Measurements from ENCODE around the gene MYBPHL.

Gene MYBPHL, protein sequence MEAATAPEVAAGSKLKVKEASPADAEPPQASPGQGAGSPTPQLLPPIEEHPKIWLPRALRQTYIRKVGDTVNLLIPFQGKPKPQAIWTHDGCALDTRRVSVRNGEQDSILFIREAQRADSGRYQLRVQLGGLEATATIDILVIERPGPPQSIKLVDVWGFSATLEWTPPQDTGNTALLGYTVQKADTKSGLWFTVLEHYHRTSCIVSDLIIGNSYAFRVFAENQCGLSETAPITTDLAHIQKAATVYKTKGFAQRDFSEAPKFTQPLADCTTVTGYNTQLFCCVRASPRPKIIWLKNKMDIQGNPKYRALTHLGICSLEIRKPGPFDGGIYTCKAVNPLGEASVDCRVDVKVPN

DNA sequence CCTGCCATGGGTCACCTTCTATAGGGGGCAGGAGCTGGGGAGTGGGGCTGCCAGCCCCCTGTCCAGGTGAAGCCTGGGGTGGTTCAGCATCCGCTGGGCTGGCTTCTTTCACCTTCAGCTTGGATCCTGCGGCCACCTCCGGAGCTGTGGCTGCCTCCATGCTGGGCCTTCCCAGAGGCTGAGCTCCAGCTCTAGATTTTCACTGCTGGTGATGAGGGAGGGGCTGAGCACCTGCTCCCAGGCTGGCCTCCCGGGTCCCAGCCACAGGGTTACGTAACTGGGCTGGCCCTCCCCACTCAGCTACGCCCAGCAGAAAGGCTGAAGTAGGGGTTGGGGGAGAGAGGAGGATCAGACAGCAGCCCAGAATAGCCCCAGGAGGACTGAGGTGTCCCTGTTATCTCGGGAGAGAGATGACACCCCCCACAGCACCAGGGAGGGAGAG lies at the start of gene MYBPHL:
TSS of gene MYBPHL (minus strand) at position 180 of the 442 bp plus-strand sequence. CDS start at position 160, 20 bp downstream.
- DNase-seq (ENCODE audit: low read depth, low spot score) = no peak

DNA sequence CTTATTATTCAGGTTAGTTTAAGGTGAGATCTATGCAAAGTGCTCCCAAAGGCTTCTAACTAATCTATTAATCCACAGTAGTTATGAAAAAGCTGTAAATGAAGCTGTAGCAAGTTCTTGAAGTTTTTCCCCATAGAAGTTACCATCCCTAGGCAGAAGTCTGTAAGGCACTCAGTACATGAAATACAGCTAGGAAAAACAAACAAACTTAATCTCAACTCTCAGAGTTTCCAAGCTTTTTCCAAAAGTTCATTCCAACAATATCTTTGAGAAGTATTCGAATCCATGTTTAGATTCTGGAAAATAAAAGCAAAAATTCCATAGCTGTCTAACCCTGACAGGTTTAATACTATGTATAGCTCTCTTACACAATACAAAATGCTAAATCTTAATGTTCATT lies 49.7 kb upstream of the MYBPHL start:
- no peak for DNase-seq (ENCODE audit: low read depth, low spot score)

DNA sequence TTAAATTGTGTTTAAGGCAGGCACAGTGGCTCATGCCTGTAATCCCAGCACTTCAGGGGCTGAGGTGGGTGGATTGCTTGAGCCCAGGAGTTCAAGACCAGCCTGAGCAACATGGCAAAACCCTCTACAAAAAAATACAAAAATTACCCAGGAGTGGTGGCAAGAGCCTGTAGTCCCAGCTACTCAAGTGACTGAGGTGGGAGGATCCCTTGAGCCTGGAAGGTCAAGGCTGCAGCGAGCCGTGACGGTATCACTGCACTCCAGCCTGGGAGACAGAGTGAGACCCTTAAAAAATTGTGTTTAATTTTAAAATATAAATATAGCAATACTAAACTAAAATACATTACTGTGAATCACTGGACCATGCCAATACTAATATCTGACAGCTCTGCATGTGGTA lies 48.1 kb upstream of the MYBPHL start:
- no peak for DNase-seq (ENCODE audit: low read depth, low spot score)

DNA sequence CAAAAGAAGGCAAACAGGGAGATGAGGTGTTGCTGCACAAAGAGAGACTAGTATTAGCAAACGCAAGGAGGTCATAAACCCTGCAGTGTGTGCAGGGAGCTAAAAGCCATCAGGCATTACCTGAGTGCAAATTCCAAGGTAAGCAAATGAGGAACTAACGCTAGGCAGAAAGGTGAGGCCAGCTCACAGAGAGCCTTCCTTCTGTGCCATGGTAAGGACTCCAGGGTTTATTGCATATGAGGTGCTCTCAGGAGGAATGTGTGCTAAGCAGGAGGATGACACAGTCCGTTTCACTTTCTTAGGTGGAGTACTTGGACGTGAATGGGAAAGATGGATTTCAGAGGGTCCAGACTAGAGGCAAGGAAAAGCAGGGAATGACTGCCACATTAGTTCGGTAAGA lies 44.6 kb upstream of the MYBPHL start:
- no peak for DNase-seq (ENCODE audit: low read depth, low spot score)

DNA sequence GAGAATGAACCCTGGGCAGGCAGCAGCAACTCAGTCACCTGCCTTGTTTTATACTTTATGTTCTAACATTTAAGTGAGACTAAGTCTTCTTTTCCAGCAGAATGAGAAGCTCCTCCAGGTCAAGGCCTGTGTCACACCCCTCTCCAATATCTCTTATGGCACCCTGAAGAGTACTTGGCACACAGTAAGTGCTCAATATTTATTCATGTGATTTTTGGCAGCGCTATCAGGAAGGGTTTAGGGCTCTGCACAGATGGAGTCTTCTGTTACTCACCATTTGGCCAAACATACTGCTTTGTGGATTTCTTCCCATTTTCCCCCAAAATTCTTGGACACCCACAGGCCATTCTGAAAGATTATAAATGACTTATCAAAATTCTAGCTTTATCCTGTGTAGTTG lies 43.8 kb upstream of the MYBPHL start:
- DNase-seq (ENCODE audit: low read depth, low spot score) = no peak

DNA sequence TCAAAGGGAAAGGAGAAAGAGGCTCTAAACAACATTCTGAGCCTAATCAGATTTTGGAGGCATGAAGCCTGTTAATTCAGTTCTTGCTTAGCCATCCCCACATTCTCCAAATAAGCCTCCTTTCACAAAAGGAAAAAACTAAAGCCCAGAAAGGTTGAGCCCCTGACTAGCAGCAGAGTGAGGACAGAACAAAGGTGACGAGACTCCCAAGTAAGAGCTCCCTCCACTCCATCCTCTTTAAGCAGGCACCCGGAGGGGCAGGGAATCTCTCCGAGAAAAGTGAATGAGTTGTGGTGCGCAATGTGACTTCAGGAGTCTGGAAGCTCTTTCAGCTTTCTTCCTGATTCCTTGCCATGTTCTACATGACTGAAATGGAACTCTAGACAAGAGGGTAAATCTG lies 43.4 kb upstream of the MYBPHL start:
- no peak for DNase-seq (ENCODE audit: low read depth, low spot score)

DNA sequence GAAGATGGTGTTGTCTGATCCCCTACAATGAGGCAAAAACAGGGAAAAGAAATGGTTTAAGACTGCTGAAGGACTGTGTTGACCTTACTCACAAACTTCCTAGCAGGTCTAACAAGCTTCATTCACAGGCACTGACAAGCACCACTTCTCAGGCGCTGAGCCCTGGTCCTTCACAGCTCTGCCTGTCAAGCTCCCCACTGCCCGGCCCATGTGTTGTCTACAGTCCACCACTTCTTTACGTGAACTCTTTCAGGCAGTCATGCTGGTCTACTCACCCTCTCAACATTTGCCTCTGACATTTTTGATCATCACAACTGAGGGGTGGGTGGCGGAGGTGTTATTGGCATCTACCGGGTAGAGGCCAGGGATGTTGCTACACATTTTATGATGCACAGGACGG lies 40.7 kb upstream of the MYBPHL start:
- DNase-seq (ENCODE audit: low read depth, low spot score) = no peak

DNA sequence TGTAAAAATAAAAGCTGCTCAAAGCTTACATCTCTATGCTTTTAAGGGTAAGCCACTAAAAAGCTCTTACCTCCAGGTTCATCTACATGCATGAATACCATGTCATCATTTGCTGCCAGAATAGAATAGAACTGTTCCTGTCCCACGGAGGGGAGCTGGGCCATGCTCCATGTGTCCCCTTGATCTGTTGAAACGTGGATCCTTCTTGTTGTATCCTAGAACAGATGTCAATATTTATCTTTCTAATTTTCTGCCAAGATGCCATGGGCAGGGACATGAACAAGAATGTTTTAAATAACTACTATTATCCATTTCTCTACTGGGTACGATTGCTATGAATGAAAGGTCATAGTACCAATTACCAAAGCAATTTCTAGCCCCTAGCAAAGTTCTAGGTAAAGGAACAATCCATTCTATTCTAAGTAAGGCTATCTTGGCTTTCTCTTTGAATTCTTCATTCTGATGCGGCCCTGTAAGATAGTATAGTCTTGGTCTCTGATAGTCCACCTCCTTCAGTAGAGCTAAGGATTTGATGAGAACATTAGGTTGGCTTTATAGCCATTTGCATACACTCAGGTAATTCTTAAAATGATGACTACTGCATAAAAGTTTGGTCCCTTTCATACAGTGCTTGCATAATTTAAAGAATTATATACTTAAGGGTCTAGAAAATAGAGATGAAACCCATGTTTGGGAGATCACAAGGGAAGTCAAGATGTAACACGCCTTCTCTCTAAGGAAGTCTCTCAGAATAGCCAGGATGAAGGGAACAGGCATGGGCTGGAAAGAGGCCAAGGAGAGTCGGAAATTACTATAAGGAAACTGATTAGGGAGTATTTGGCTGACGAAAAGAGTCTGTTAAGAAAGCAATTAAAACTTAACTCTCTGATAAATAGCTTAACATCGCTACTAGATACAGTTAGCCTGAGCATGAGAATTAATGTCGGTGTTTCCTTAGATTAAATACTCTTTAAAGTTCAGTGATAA lies 35.4 kb upstream of the MYBPHL start:
- no peak for DNase-seq (ENCODE audit: low read depth, low spot score)

DNA sequence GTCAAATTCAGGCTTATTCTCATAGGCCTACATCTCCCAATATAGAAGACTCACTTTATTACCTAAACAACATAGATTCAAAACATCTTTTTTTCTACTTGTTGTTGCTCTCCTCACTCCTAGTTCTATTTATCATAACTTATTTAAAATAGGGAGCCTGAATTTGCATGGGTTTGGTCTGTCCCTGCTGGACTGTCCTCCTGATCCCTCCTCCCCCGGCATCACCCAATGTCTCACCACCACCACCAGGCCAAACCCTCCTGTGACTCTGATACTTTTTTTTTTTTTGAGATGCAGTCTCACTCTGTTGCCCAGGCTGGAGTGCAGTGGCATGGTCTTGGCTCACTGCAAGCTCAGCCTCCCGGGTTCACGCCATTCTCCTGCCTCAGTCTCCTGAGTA lies 31.8 kb upstream of the MYBPHL start:
- no peak for DNase-seq (ENCODE audit: low read depth, low spot score)

DNA sequence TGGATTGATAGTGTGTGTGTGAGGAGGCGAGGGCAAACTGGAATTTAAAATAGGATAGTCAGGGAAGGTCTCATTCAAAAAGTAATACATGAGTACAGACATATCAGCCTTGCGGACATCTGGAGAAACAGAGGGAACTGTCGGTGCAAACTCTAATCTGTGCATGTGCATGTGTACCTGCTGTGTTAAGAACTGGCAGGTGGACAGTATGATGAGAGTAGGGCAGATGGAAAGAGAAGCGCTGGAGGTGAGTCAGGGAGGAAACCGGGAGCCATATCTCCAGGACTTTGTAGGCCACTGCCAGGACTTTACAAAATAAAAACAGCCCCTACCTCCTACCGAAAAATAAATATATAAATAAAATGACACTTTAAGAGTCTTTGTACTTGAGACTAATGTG lies 31.3 kb upstream of the MYBPHL start:
- DNase-seq (ENCODE audit: low read depth, low spot score) = no peak

DNA sequence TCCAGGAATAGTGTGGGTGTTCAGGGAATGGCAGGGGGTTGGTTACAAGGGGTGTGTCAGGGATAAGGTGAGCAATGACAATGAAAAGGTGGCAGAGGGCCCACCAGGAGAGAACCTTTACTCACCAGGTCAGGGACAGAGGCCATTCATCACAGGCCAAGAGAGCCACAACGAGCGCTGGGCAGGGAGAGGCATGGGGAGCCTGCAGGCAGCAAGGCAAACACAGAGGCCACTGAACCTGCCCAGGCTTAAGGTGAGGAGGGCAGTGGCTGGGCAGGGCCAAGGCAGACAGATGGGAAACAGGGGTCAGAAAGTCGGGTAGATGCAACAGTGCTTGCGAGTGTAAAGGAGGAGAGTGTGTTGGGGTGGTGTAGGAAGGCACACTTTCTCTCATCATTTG lies 28.3 kb upstream of the MYBPHL start:
- no peak for DNase-seq (ENCODE audit: low read depth, low spot score)

DNA sequence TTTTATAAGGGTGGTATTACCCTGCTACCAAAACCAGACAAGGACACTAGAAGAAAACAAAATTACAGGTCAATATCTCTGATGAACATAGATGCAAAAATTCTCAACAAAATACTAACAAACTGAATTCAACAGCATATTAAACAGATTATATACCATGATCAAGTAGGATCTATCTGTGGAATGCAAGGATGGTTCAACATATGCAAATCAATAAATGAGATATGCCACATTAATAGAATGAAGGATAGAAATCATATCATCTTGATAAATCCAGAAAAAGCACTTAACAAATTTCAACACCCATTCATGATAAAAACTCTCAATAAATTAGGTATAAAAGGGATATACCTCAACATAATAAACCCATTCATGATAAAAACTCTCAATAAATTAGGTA lies 24.3 kb upstream of the MYBPHL start:
- DNase-seq (ENCODE audit: low read depth, low spot score) = no peak

DNA sequence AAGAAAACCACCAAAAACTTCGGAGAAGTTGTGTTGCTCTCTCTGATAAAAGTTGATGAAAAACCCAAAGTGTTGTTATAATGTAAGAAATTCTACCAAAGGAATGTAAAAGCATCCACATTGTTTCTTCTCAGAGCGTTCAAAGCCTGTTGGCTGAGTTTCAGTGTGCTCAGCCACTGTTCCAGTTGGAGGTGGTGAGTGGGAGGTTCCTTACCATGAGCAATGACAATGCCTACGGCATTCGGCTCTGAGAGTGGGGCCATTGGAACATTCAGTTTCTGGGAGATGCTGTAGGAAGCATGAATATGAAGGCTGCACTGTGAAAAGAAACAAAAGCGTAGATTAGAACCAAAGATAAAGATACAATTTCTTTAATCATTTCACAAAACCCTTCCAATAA lies 20.5 kb upstream of the MYBPHL start:
- DNase-seq (ENCODE audit: low read depth, low spot score) = no peak

DNA sequence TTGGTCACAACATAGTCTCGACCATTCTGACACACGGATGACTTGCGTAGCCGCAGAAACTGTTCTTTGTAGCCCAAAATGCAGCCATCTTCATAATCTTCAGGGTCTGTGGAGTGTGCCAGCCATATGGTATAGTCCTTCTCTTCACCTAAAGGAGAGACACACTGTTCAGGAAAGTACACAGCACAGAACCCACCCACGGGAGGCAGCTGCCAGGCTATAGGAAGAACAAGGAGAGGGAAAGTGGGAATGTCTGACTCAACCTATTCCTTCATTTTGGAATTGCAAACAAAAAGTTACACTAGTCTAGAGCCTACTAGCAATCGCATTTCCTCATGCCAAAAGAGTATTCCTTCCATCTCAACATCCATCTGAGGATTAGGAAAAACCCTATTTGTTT lies 16.2 kb upstream of the MYBPHL start:
- DNase-seq (ENCODE audit: low read depth, low spot score) = no peak

DNA sequence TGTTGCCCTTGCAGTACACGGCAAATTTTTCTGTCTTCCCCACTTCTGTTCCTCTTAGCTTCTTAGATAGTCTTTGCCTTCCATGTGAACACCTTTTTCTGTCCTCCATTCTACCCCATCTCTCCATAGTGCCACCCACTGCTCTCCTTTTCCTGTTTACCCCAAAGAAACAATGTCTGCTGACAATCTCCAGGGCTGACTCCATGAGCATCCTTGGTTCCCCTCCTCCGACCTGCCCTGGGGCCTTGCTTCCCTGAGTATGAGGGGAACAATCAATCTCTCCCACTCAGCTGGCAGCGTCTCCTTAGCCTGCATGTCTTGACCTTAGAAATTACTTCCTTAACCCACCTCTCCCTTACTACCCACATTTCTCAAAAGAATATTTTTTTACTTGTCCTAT lies 12.3 kb upstream of the MYBPHL start:
- no peak for DNase-seq (ENCODE audit: low read depth, low spot score)

DNA sequence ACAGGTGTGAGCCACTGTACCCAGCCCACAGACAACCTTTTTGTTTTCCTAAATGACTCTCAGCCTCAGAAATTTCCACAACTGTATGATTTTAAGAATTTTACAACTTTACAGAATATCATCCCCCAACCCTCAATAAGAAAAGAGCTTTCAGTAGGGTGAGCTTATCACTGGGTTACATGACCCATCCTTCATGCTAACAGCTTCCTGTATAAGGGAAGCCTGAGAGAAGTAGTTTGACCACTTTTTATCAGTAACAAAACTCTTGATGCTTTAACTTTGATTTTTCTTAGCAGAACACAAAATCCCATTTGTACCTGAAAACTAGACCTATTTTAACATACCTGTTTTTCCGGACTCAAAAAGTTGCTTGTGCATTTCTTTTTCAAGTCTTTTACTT lies 9.7 kb upstream of the MYBPHL start:
- no peak for DNase-seq (ENCODE audit: low read depth, low spot score)

DNA sequence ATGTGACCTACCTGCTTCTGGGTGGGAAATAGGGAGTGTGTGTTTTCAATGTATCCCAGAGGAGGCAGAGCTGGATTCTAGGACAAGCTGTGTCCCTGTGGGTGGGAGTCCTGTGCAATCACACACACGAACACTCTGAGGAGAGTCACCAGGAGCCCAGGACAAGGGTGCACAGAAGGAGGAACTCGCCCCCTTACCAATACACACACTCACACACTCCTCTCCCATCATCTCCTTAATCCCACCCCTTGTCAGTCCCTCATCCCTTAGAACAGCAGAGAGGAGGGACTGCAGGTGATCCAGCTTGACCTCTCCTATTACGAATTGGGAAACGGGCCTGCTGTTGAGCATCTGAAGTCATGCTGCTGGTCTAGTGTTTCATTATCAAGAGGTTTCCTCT lies 8.5 kb upstream of the MYBPHL start:
- no peak for DNase-seq (ENCODE audit: low read depth, low spot score)

DNA sequence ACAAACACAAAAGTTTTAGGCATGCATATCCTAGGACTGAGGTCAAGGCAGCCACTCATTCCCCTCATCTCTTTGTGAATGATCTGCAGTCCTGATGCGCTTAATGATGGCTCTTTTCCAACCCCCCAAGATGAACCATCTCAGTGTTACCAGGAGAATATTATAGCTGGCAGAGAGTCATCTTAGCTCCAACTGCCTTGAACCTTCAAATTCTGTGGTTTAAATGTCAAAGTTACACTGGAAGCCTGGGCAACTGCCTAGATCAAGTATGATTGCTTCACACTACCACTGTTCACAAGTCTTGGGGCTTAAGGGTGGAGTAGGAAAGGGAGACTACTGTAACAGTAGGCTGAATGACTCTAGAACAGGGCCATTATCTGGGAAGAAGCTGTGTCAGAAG lies 8.0 kb upstream of the MYBPHL start:
- no peak for DNase-seq (ENCODE audit: low read depth, low spot score)

DNA sequence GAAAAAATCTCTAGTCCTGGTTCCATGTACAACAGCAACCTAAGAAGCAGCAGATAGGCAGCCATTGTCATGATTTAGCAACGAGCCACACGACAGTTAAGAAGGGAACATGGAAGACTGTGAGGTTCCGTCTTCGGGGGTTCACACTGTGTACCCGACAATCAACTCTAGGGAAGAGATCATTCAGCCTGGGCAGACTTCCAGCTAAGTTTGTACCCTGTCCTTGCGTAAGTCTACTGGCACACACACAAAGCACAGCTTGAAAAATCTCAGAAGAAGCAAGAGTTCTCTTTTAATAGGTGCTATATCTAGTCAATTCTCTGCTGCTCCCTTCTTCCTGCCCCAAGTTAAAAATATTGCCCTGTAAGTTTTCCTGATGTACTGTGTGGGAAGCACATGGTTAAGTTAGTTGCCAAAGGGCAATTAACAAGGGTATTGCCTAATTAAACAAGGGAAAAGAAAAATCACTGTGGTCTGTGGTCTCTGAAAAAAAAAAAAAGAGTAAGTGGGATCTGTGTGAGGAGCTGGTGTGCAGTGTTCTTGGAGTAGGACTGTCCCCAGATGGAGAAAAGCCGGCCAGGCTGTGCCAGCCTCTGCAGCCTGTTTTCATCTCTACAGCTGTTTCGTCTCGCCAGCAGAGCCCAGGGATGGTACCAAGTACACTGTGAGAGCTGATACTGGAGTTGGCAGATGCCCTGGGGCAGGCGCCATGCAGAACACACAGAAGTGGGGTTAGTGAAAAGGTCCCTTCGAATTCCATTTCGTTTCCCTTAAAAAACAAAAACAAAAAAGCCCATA lies 6.4 kb upstream of the MYBPHL start:
- DNase-seq (ENCODE audit: low read depth, low spot score) = no peak

DNA sequence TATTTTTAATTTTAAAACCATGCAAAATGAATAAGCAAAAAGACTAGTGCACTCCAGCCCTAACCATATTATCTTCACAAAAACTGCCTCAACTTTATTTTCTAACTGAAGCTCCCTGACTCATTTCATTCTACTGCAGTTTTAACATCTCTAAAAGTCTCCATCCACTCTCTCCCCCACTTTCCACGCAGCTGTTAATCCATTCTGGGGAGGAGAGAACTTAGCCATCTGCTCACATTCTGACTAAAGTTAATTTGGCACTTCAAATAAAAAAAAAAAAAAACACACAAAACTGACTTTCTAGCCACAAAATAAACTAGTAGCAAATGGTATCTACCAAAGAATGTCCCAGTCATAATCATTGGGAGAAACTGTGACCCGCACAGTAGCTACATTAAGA lies 5.4 kb upstream of the MYBPHL start:
- DNase-seq (ENCODE audit: low read depth, low spot score) = no peak

DNA sequence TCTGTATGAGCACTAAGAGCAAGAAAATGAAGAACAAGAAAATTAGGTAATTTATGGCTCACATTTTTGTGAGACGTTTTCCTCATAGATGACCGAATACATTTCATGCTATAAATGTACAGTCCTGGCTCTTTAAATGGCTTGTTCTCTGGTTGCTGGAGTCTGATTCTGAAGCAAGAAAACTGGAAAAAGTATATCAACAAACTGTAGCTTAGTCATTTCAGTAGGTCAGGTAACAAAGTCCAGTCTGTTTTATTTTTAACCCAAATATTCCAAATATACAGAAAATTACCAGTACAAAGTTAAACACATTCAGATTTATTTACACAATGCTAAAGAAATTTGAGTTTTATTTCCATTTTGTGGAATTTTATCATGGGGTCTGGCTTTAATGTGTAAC lies 2.5 kb upstream of the MYBPHL start:
- no peak for DNase-seq (ENCODE audit: low read depth, low spot score)

All from brain pericyte (primary cell).